T-helper 22 cell (primary cell): Measurements from ENCODE around the gene NUTM2F.
A peak's percentile ranks its signal among the peaks of the same experiment; 100 is the strongest.
"Not testable (repeated sequence)": the region's sequence is repeated elsewhere in the genome, so short reads cannot be mapped to it uniquely, and the experiment has no call there.

ENCODE experiments used
- DNase-seq: peaks from one replicate; pipeline ENCODE4 v3.0.0-alpha.2; 2020; ENCODE audit warnings: low read depth

The NUTM2F gene

DNA sequence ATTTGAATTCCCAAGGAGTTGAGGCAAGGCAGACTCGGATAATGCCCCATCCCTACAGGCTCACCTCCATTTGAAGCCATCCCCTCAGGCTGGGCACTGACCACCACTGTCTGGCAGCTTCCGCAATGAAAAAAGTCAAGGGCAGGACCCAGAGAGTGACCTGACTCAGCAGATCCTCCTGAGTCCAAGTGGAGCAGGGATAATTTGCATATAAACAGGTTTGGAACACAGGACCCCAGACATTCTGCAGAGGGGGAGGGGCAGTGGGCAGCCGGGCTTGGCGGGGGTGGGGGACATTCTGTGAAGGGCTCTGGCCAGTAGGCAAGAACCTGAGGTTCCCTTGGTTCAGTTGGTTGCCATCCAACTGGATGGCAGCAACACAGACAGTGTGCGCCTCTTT, at the start of gene NUTM2F:
NUTM2F (minus strand) TSS at position 101 of the 400 bp plus-strand sequence; CDS start at position 80, 21 bp downstream.
- DNase-seq: not testable (repeated sequence)

GRCh38 chr9:94375197-94375596, 46.8 kb upstream of the NUTM2F start:
- DNase-seq: not testable (repeated sequence)

DNA sequence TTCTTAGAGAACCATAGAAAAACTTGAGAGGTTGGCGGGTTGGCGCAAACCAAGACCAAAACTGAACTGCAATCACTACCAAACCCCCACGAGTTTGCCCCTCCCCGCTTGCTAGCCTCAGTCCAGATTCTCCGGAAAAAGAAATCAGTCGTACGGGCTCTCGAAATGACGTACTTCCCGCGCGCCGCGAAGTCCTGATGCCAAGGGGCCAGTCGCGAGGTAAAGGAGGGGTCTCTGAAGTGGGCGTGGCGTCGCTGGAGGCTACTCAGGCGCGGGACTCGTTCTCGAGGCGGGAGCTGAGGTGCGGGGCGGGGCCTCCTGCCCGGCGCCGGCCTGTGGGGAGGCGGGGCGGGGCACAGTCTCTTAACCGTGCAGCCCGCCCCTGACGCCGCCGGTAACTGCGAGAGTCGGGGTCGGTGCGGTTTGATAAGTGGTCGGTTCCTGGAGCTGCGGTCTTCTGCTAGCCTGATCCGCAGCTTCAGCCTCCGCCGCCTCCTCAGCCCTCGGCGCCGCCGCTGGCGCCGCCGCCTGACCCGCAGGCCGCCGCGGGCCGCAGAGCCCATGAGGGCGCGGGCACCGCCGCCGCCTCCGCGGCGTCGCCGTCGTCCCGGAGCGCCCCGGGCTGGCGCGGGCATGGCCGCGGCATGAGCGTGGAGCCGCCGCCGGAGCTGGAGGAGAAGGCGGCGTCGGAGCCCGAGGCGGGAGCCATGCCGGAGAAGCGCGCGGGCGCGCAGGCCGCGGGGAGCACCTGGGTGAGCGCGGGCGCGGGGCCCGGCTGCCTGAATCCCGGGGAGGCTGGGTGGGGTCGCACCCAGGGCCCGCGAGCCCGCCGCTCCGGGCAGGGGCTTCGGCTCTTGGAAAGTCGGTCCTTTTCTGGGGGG, 46.0 kb upstream of the NUTM2F start:
- peak; percentile 87 for DNase-seq

GRCh38 chr9:94373779-94374175, 45.3 kb upstream of the NUTM2F start:
- DNase-seq: not testable (repeated sequence)

DNA sequence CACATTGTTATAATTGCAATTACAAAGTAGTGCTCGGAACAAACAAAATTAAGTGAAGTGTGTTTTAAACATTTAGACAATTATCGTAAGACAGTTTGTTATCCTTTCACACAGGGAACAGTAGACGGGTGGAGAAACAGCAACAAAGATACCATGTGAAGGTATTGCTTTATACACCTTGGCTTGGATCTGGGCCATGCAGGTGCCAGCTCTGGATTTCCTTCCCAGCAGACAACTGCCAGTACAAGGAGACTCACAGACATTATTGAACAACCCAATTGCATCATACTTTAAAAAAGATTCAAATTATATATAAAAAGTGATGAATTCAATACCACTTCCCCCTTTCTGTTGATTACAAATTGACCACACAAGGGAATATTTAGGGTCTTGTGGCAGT, 41.8 kb upstream of the NUTM2F start:
- DNase-seq: not testable (repeated sequence)

DNA sequence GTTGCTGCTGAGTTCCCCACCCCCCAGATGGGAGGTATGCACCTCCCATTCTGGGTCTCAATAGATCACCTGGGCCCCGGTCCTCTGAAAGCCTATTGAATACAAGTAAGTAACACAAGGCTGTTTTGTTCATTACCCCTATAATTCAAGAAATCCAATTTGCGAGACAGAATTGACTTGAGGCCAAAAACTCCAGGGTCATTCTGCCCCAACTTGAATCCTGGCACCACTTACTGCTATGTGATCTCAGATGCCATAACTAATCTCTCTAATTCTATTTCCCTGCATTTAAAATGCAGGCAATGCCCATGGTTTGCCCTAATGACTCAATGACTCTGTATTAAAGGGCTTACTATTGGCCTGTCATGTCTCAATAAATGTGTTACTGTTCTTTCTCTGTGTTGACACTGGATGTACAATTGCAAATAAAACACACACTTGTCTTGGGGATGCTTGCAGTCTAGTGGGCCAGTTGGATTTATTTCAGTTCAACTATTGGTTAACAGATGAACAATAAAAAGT, 35.7 kb upstream of the NUTM2F start:
- not testable (repeated sequence) for DNase-seq

- not testable (repeated sequence) for DNase-seq
These were observed 28.7 kb upstream of the NUTM2F start for GRCh38 chr9:94357158-94357557.

DNA sequence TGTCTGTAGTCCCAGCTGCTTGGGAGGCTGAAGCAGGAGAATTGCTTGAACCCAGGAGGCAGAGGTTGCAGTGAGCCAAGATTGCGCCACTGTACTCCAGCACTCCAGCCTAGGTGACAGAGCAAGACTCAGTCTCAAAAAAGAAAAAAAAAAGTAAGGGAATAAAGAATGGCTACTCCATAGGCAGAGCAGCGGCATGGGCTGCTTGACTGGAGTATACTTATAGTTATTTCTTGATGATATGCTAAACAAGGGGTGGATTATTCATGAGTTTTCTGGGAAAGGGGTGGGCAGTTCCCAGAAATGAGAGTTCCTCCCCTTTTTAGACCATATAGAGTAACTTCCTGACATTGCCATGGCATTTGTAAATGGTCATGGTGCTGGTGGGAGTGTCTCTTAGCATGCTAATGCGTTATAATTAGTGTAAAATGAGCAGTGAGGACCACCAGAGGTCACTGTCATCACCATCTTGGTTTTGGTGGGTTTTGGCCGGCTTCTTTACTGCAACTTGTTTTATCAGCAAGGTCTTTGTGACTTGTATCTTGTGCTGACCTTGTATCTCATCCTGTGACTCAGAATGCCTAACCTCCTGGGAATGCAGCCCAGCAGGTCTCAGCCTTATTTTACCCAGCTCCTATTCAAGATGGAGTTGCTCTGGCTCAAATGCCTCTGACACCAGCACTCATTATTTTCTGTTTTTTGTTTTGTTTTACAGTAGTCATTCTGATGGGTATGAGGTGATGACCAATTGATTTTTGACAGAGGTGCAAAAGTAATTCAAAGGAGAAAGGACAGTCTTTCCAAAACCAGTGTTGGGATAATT, 23.7 kb upstream of the NUTM2F start:
- DNase-seq: not testable (repeated sequence)

DNA sequence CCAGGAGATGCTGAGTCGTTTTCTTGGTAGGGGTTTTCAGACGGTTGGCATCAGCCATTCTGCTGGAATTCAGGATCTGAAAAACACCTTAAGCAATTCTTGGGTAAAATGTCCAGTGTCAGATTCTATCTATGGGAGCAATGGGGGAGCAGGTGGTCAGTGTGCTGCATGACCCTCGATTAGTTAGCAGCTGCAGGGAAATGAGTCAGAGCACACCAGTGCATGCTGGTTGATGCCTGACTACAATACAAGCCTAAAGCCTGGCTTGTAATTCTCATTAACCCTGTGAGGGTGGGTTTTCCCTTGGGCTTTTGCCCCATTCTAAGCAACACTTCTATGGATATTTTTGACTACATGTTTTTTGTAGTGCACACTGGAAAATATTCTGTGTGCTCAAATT, 20.3 kb upstream of the NUTM2F start:
- not testable (repeated sequence) for DNase-seq

GRCh38 chr9:94347451-94347850, 19.0 kb upstream of the NUTM2F start:
- DNase-seq: not testable (repeated sequence)

- DNase-seq: not testable (repeated sequence)
These were observed 13.3 kb upstream of the NUTM2F start for GRCh38 chr9:94341703-94342102.

- DNase-seq: not testable (repeated sequence)
These were observed 12.3 kb upstream of the NUTM2F start for GRCh38 chr9:94340750-94341149.

DNA sequence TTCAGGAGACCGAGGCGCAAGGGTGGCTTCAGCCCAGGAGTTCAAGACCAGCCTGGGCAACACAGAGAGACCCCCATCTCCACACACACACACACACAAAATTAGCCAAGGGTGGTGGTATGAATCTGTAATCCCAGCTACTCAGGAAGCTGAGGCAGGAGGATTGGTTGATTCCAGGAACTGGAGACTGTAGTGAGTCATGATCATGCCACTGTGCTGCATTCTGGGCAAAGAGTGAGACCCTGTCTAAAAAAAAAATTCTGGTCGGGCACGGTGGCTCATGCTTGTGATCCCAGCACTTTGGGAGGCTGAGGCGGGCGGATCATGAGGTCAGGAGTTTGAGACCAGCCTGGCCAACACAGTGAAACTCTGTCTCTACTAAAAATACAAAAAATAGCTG, 11.2 kb upstream of the NUTM2F start:
- not testable (repeated sequence) for DNase-seq

DNA sequence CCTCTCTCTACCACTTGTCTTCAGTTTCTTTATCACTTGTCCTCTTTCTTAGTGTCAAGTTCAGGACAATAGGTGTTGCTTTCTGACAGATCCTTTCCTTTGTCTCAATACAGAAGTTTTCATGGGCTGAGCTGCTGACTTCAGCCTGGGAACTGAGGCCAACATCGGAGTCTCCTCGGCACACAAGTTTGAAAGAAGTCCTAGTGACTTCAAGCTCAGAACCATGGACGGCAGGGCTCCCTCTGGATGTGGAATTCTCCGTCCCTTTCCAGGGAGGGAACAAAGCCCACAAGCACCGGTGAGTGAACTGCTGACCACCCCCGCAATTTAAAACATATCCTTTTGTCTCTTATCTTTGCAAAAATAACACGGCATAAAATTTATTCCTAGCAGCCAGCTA, 10.3 kb upstream of the NUTM2F start:
- DNase-seq: not testable (repeated sequence)

DNA sequence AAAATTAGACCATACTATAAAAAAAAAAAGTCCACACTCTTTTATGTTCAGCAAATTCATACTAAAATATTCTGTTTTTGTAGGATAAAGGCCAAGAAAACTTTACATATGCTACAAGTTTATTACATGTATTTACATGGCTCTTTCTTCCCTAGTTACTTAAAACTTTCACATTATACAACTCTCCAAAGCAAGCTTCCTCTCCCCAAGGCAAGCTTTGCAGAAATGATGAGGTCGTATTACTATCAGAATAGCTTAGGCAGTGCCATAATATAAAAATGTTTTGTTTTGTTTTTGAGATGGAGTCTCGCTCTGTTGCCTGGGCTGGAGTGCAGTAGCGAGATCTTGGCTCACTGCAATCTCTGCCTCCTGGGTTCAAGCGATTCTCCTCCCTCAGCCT, 8.0 kb upstream of the NUTM2F start:
- not testable (repeated sequence) for DNase-seq

DNA sequence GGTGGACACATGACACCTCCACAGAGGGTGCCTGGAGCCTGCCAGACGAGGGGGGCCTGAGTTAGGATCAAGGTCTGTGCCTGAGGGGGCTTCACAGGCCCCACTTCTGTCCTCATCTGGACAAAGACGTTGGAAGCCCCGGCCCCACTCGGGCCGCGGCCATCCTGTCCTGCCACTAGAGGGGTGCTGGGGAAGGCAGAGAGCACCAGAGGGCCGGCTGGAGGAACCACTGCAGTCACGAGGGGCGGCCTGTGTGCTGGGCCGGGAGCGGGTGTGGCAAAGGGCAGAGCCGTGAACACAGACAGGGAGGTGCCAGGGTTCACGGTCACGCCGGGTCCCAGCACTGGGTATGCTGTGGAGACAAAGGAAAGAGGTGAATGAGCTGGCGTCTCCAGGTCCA, 2.9 kb downstream of the NUTM2F start:
- not testable (repeated sequence) for DNase-seq

DNA sequence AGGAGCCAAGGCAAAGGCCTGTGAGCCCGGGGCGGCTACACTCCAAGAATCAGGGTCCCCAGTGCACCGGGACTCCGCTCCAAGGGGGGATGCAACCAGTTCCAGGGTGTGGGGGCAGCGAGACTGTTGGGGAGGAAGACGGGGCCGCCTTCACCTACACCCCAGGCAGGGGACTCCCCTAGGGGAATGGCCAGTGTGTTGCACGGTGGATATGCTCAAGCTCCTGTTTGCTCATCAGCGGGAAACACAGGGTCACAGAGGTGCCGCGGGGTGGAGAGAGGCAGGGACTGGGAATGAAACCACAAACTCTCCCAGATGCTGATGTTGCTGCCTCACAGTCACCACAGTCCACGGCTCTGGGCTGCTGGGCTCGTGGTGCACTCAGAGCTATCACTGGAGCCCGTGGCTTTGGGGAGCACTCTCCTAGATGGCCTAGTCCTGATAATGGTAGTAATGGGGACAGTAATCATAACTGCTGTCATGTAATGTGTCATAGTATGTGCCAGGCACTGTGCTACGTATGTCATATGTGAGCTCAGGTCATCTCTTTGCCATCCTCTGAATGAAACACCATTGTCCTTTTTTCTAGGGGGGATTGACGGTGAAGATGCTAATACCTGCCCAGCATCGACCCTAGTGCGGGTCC, 5.2 kb downstream of the NUTM2F start:
- not testable (repeated sequence) for DNase-seq

DNA sequence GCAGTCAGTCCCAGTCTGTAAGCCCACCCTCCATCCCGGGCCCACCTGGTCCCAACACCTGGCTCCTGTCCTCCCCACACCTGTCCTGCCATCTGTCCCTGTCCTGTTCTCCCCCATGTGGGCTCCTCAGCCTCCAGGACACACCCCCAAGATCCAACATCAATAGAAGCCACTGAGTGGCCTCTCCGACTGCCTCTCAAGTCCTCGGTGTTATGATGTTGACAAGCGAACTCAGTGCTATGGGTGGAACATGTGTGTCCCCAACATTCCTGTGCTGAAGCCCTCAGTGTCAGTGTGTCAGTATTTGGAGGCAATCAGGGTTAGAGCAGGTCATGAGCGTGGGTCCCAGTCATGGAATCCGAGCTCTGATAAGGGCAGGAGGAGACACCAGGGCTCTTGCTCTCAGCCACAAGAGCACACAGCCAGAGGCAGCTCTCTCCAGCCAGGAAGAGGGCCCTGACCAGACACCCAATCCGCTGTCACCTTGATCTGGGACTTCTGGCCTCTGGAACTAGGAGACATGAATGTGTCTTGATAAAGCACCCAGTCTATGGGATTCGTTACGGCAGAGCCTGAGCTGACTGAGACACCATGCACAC, 6.0 kb downstream of the NUTM2F start:
- DNase-seq: not testable (repeated sequence)

DNA sequence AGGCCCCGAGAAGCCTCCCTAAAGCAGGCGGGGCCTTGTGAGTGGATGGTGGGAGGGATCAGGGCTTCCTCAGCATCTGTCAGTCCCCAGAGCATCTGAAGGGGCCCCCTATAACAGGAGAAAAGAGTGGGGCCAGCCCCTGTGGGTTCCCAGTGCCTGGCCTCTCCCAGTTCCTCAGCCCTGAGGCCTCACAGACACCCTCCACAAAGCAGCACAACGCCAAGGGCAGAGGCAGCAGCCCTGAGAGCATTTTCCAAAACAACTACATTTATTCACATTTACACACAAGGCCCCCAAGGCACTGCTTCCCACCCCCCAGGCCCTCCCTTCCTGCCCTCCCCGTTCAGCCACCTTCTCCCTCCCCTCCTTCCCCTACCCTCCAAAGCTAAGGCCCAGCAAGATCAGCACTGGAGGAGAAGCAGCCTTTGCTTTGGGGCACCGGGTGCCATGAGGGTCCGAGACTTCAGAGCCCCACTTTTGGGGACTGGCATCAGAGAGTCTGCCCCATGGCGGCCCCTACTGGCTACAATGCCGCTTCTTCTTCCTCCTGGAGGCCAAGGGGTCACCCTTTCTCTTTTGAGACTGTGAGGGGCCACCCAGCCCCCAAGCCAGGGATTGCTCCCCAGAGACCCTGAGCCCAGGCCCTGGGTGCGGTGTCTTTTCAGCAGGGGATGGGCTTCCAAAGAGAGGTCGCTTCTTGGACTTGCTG, 10.3 kb downstream of the NUTM2F start:
- not testable (repeated sequence) for DNase-seq

GRCh38 chr9:94316236-94316635, 12.2 kb downstream of the NUTM2F start:
- DNase-seq: not testable (repeated sequence)
